Adrenal gland (tissue), 12 donors: Measurements from ENCODE around the gene ANK3. TPM values are rescaled to one million over a fixed set of nuclear protein-coding genes. Genes with fewer than 3 reads are reported as not detected.

ENCODE experiments used
- DNase-seq, 7 donors: peaks; one replicate each; pipeline ENCODE4 v3.0.0-alpha.2; 2019 to 2020
- H3K27ac ChIP-seq, 5 donors: fragments of 200-600 bp; sonication (generic) in 4 of 5; 1 replicate in 3 of 5; 2 replicates in 2 of 5; pipeline versions ENCODE4 v1.5.1 to v1.8.0; 2016 to 2020; ENCODE audit warnings: mild to moderate bottlenecking in 1 of 5
- H3K27me3 ChIP-seq: fragments of 200-600 bp; 2 replicates; pipeline ENCODE4 v1.8.0; 2021
- H3K36me3 ChIP-seq, 2 donors: fragments of 200-600 bp; replicated peaks in 1 of 2; 1 replicate in 1 of 2; 2 replicates in 1 of 2; pipeline versions ENCODE4 v1.5.1 to v1.8.0; 2018 to 2022
- H3K4me1 ChIP-seq, 2 donors: fragments of 200-600 bp; replicated peaks in 1 of 2; 1 replicate in 1 of 2; 2 replicates in 1 of 2; pipeline versions ENCODE4 v1.5.1 to v1.8.0; 2018 to 2021
- H3K4me3 ChIP-seq, 4 donors: fragments of 200-600 bp; sonication (generic) in 3 of 4; one replicate each; pipeline ENCODE4 v1.5.1; 2016 to 2018
- H3K9me3 ChIP-seq, 3 donors: fragments of 200-600 bp; sonication (generic) in 1 of 3; replicated peaks in 1 of 3; 1 replicate in 2 of 3; 2 replicates in 1 of 3; pipeline versions ENCODE4 v1.5.1 to v1.8.0; 2016 to 2021
- CTCF ChIP-seq, 6 experiments: fragments of 450-650 bp in 4 of 6; fragments of 200-600 bp in 2 of 6; sonication (generic) in 1 of 6; IDR thresholded peaks; 1 replicate in 5 of 6; 2 replicates in 1 of 6; pipeline versions ENCODE4 v1.5.1 to v1.8.0; 2016 to 2021; ENCODE audit warnings: antibody characterized with exemption in 6 of 6, mild to moderate bottlenecking in 2 of 6, moderate library complexity in 1 of 6
- POLR2A ChIP-seq, 2 donors: fragments of 450-650 bp; IDR thresholded peaks; one replicate each; pipeline ENCODE4 v1.6.1; 2017; ENCODE audit warnings: antibody characterized with exemption in 2 of 2, mild to moderate bottlenecking in 2 of 2, moderate library complexity in 1 of 2
- WGBS, 4 donors: extraction: QIAGEN DNeasy Blood & Tissue Kit in 2 of 4; methylation state at CpG; one replicate each; pipeline versions ENCODE4 v1.1.5 to v1.1.7; 2013 to 2017; 5-methylcytosine and 5-hydroxymethylcytosine counted together
- intact Hi-C, 2 donors: fragments of 100-400 bp; cut with DNase I; formaldehyde crosslinking; loops; one replicate each; pipeline versions ENCODE4 v1.14.1 to v1.15.0; 2022 to 2023
- polyA plus RNA-seq, 3 donors: library from polyadenylated mRNA; stranded (reverse); fragments of 200-250 nt in 2 of 3; fragments of 350-450 nt in 1 of 3; fragmentation: Illumina TruSeq in 1 of 3; extraction: RNeasy Lipid Tissue Mini Kit (QIAGEN cat#74804) in 1 of 3; gene quantifications; one replicate each; pipeline ENCODE4 v1.2.3, GENCODE V29; 2013 to 2014
- total RNA-seq, 9 donors: library from RNA; depleted of rRNA in 4 of 9; stranded (reverse); fragments of >200 nt in 4 of 9; fragments of 120-200 nt in 1 of 9; fragmentation: NEBNext Ultra II Directional in 1 of 9; extraction: Animal tissue kit (Norgen Biotek cat#: 25700) in 1 of 9; gene quantifications; one replicate each; pipeline versions ENCODE4 v1.1.0 to v1.2.4, GENCODE V29; 2013 to 2023
- donor health status: healthy with polysubstance abuse.
- donor health status: Bipolar disorder and iron deficiency.
- donor health status: DM: yes; HTN: yes; CAD: no.
- donor health status: DM: no; HTN: no; CAD: no.
- donor health status: DM: no; HTN: no; CAD: no.
- donor health status: DM: yes; HTN: yes; CAD: no.

Gene ANK3
- total and polyA plus RNA-seq, 12 donors, result 2.6 to 48.1 (median 15.2) TPM

GRCh38 chr10:60252688-60253087 lies 137.0 kb downstream of the ANK3 start:
- no peaks in the 10 kb centered on the region for H3K4me1 ChIP-seq
- no peak overlapping the region for H3K27ac ChIP-seq
- no peak for TF ChIP-seq POLR2A (IDR thresholded peaks at IDR 0.05)
- TF ChIP-seq CTCF (IDR thresholded peaks at IDR 0.05), result no peak
- H3K27me3 ChIP-seq, result no peaks in the 10 kb centered on the region
- intact Hi-C loops, result no loop called here
- no peaks in the 10 kb centered on the region for H3K9me3 ChIP-seq
- H3K36me3 ChIP-seq, result no peaks in the 10 kb centered on the region
- no peak overlapping the region for H3K4me3 ChIP-seq
- no peak for DNase-seq
- 86 to 94% (median 91%) methylated on average over 4 of the region's 4 CpGs for WGBS, 4 donors

GRCh38 chr10:60246382-60246781 lies 143.3 kb downstream of the ANK3 start:
- Histone ChIP-seq H3K4me3 (no peak overlapping the region), H3K27ac (no peak overlapping the region), H3K9me3 (no peaks in the 10 kb centered on the region), H3K27me3 (no peaks in the 10 kb centered on the region), H3K36me3 (no peaks in the 10 kb centered on the region), H3K4me1 (no peaks in the 10 kb centered on the region)
- intact Hi-C loops, result no loop called here
- no peak for TF ChIP-seq POLR2A (IDR thresholded peaks at IDR 0.05)
- TF ChIP-seq CTCF (IDR thresholded peaks at IDR 0.05), result no peak
- 67 to 89% (median 81%) methylated on average over 1 of the region's 1 CpG for WGBS, 4 donors
- no peak for DNase-seq

- intact Hi-C loops, result no loop called here
- Histone ChIP-seq H3K4me1 (peaks cover 0 to 13% of the 10 kb centered on the region in 2 donors), H3K27ac (no peak overlapping the region), H3K27me3 (no peaks in the 10 kb centered on the region), H3K4me3 (no peak overlapping the region), H3K9me3 (no peaks in the 10 kb centered on the region), H3K36me3 (no peaks in the 10 kb centered on the region)
- no peak for DNase-seq
- TF ChIP-seq CTCF (IDR thresholded peaks at IDR 0.05) (no peak), POLR2A (IDR thresholded peaks at IDR 0.05) (no peak)
- 78 to 92% (median 84%) methylated on average over 1 of the region's 1 CpG for WGBS, 4 donors
Observed at GRCh38 chr10:60239228-60239627, 150.4 kb downstream of the ANK3 start.

GRCh38 chr10:60238759-60239100 lies 150.9 kb downstream of the ANK3 start:
- Histone ChIP-seq H3K9me3 (no peaks in the 10 kb centered on the region), H3K36me3 (no peaks in the 10 kb centered on the region), H3K4me3 (no peak overlapping the region), H3K4me1 (peaks cover 0 to 13% of the 10 kb centered on the region in 2 donors), H3K27ac (no peak overlapping the region), H3K27me3 (no peaks in the 10 kb centered on the region)
- intact Hi-C loops, result no loop called here
- TF ChIP-seq POLR2A (IDR thresholded peaks at IDR 0.05), result no peak
- no peak for TF ChIP-seq CTCF (IDR thresholded peaks at IDR 0.05)
- DNase-seq, result no peak
